Nephron progenitor cell (in vitro differentiated cells): ENCODE measurements around the gene EPOP.
A peak's percentile ranks its signal among the peaks of the same experiment; 100 is the strongest.

ENCODE experiments used
- DNase-seq: peaks from one replicate; pipeline ENCODE4 v3.0.0; 2021
- H3K27ac Mint-ChIP-seq: 2 replicates; pipeline ENCODE4 v1.8.0; 2021; ENCODE audit warnings: mild to moderate bottlenecking, moderate library complexity, mixed read lengths
- H3K27me3 Mint-ChIP-seq: 2 replicates; pipeline ENCODE4 v1.8.0; 2021; ENCODE audit warnings: mild to moderate bottlenecking, low read depth, mixed read lengths; ENCODE audit not compliant: poor library complexity
- H3K36me3 Mint-ChIP-seq: 2 replicates; pipeline ENCODE4 v1.8.0; 2021; ENCODE audit warnings: low read depth, mixed read lengths
- H3K4me1 Mint-ChIP-seq: 2 replicates; pipeline ENCODE4 v1.8.0; 2021; ENCODE audit warnings: mixed read lengths
- H3K4me3 Mint-ChIP-seq: 2 replicates; pipeline ENCODE4 v1.8.0; 2021; ENCODE audit warnings: mild to moderate bottlenecking, moderate library complexity, mixed read lengths
- H3K9me3 Mint-ChIP-seq: 2 replicates; pipeline ENCODE4 v1.8.0; 2021; ENCODE audit warnings: mild to moderate bottlenecking, moderate library complexity, mixed read lengths
- CTCF ChIP-seq: fragments of 200-600 bp; sonication (generic); IDR thresholded peaks from 2 replicates; pipeline ENCODE4 v1.5.0; 2021; ENCODE audit warnings: antibody characterized with exemption

Gene EPOP

GRCh38 chr17:38711792-38712571, 37.2 kb upstream of the EPOP start:
- peak overlapping the region; percentile 59 for H3K4me3 Mint-ChIP-seq
- H3K27me3 Mint-ChIP-seq, result peaks cover 1% of the 10 kb centered on the region
- H3K9me3 Mint-ChIP-seq, result no peaks in the 10 kb centered on the region
- H3K4me1 Mint-ChIP-seq, result peaks cover 61% of the 10 kb centered on the region
- no peak for DNase-seq
- H3K27ac Mint-ChIP-seq, result no peak overlapping the region
- no peak for TF ChIP-seq CTCF
- H3K36me3 Mint-ChIP-seq, result peaks cover 37% of the 10 kb centered on the region

GRCh38 chr17:38710985-38711384, 36.2 kb upstream of the EPOP start:
- Mint-ChIP-seq H3K4me1 (peaks cover 67% of the 10 kb centered on the region), H3K9me3 (no peaks in the 10 kb centered on the region), H3K36me3 (peaks cover 31% of the 10 kb centered on the region), H3K27ac (peak overlapping the region; percentile 68), H3K4me3 (peak overlapping the region; percentile 59), H3K27me3 (no peaks in the 10 kb centered on the region)
- no peak for DNase-seq
- TF ChIP-seq CTCF, result no peak

- H3K4me1 Mint-ChIP-seq, result peaks cover 66% of the 10 kb centered on the region
- TF ChIP-seq CTCF, result no peak
- H3K9me3 Mint-ChIP-seq, result no peaks in the 10 kb centered on the region
- H3K27ac Mint-ChIP-seq, result peak overlapping the region; percentile 40
- H3K36me3 Mint-ChIP-seq, result peaks cover 27% of the 10 kb centered on the region
- no peaks in the 10 kb centered on the region for H3K27me3 Mint-ChIP-seq
- H3K4me3 Mint-ChIP-seq, result peak overlapping the region; percentile 37
- no peak for DNase-seq
These were observed 35.8 kb upstream of the EPOP start for GRCh38 chr17:38710604-38710962.

- no peaks in the 10 kb centered on the region for H3K27me3 Mint-ChIP-seq
- DNase-seq, result no peak
These were observed 35.3 kb upstream of the EPOP start for GRCh38 chr17:38709864-38710603.

GRCh38 chr17:38709104-38709820, 34.5 kb upstream of the EPOP start:
- no peak for DNase-seq
- H3K9me3 Mint-ChIP-seq, result no peaks in the 10 kb centered on the region
- TF ChIP-seq CTCF, result no peak
- H3K36me3 Mint-ChIP-seq, result peaks cover 19% of the 10 kb centered on the region
- peak overlapping the region; percentile 83 for H3K27ac Mint-ChIP-seq
- peaks cover 3% of the 10 kb centered on the region for H3K27me3 Mint-ChIP-seq
- peaks cover 70% of the 10 kb centered on the region for H3K4me1 Mint-ChIP-seq
- H3K4me3 Mint-ChIP-seq, result peak overlapping the region; percentile 29

More at GRCh38 chr17:38709864-38710603, 35.3 kb upstream of the EPOP start:
- peak overlapping the region; percentile 33 for H3K4me3 Mint-ChIP-seq
- TF ChIP-seq CTCF, result no peak
- peak overlapping the region; percentile 20 for H3K27ac Mint-ChIP-seq
- peaks cover 66% of the 10 kb centered on the region for H3K4me1 Mint-ChIP-seq
- H3K36me3 Mint-ChIP-seq, result peaks cover 24% of the 10 kb centered on the region
- H3K9me3 Mint-ChIP-seq, result no peaks in the 10 kb centered on the region
